ENCODE measurements around the gene HOXA7. TPM values are rescaled to one million over a fixed set of nuclear protein-coding genes. Genes with fewer than 3 reads are reported as not detected.
A peak's percentile ranks its signal among the peaks of the same experiment; 100 is the strongest.

The HOXA7 gene
- total and polyA plus RNA-seq, 2 of the 8 experiments (the other 6 are each of a cell fraction or from before 2014, with no cell fraction given): 0.03 TPM; not detected in 1

- H4K91ac ChIP-seq (replicated peaks; ENCODE audit: insufficient read length, low read length): no peak overlapping the region
- H2BK5ac ChIP-seq (ENCODE audit: low read depth, low read length): no peak overlapping the region
- H3K27me3 ChIP-seq (replicated peaks in 1 of 4; ENCODE audit: control insufficient read depth in 3 of 4, extremely low read depth in 1 of 4, insufficient read depth in 3 of 4, low read length in 3 of 4): peaks cover 98 to 100% (median 100%) of the 10 kb centered on the region in 4 experiments
- H3K4me3 ChIP-seq (ENCODE audit: extremely low read depth in 1 of 4, insufficient read depth in 2 of 4, low read depth in 3 of 4, low read length in 4 of 4): peak overlapping the region in 1 of 4 experiments; percentile 8; a peak in 1 of 8 replicates
- DNase-seq (ENCODE audit: low read depth in 1 of 2, low spot score in 2 of 2) (peak in 1 of 2 experiments; percentile 93), FAIRE-seq (no peak)
- H3K23ac ChIP-seq (ENCODE audit: insufficient read length): no peak overlapping the region
- peaks cover 1 to 4% (median 3%) of the 10 kb centered on the region in 4 experiments; a peak in 6 of 7 replicates for H3K4me1 ChIP-seq (replicated peaks in 1 of 4; ENCODE audit: control insufficient read depth in 3 of 4, insufficient read depth in 4 of 4, low read length in 3 of 4)
- H3K36me3 ChIP-seq (ENCODE audit: control insufficient read depth in 2 of 4, insufficient read depth in 4 of 4, low read length in 3 of 4): peaks cover 0 to 7% (median 0%) of the 10 kb centered on the region in 4 experiments; a peak in 1 of 8 replicates
- H3K9ac ChIP-seq (replicated peaks in 1 of 4; ENCODE audit: extremely low read depth in 1 of 4, low read depth in 3 of 4, low read length in 3 of 4): no peak overlapping the region
- H2BK15ac ChIP-seq (ENCODE audit: low read length): no peak overlapping the region
- CTCF ChIA-PET (ENCODE audit: partially characterized antibody): interaction anchor here (0.6 to 2.7 kb wide), 38 partner anchors 8 to 1283 kb away, joined by 3 to 26 read pairs (median 4); partner anchors contain the start of genes HOXA13, HOXA3, HOXA5 and HOXA7
- no peak overlapping the region for H3K14ac ChIP-seq (ENCODE audit: insufficient read length)
- H4K5ac ChIP-seq (ENCODE audit: insufficient read length, low read depth, low read length): no peak overlapping the region
- no peak overlapping the region for H2BK120ac ChIP-seq (replicated peaks; ENCODE audit: low read depth, low read length)
- H2AK5ac ChIP-seq (ENCODE audit: low read depth, low read length): no peak overlapping the region
- H2BK20ac ChIP-seq (ENCODE audit: low read length): no peak overlapping the region
- H3K4me2 ChIP-seq (ENCODE audit: insufficient read depth in 1 of 2, low read depth in 2 of 2, low read length in 2 of 2): peak overlapping the region; percentile 18 to 21; a peak in 3 of 4 replicates
- no peaks in the 10 kb centered on the region for H3K23me2 ChIP-seq (ENCODE audit: low read depth, low read length)
- no peaks in the 10 kb centered on the region for H3K79me1 ChIP-seq (ENCODE audit: low read depth, low read length)
- H2AFZ ChIP-seq (ENCODE audit: low read length): no peak overlapping the region
- no peaks in the 10 kb centered on the region for H3K79me2 ChIP-seq (ENCODE audit: control insufficient read depth in 1 of 2, insufficient read depth in 2 of 2, low read length in 2 of 2)
- no peaks in the 10 kb centered on the region for H3K9me3 ChIP-seq (ENCODE audit: insufficient read depth in 2 of 2, low read depth in 1 of 2, low read length in 1 of 2)
- POLR2A ChIA-PET (ENCODE audit: partially characterized antibody): interaction anchor here (0.6 kb wide), 1 partner anchor 485 kb away, joined by 3 read pairs; no protein-coding TSS in a partner anchor
- H3K27ac ChIP-seq (ENCODE audit: low read depth, low read length): no peak overlapping the region
- 0 out of 2 replicates have a peak overlapping the region, but pooled peaks have one; percentile 60 for H2BK12ac ChIP-seq (ENCODE audit: low read depth, low read length)
- H4K20me1 ChIP-seq (replicated peaks in 1 of 2; ENCODE audit: control insufficient read depth in 1 of 2, insufficient read depth in 2 of 2, low read length in 2 of 2): peaks cover 39 to 50% of the 10 kb centered on the region in 2 experiments
- peak overlapping the region; percentile 58; the same call in 1 of the 2 replicates for H4K8ac ChIP-seq (ENCODE audit: extremely low read depth, insufficient read depth, low read length)
- WGBS, 2 experiments (ENCODE audit: extremely low coverage in 1 of 2, insufficient coverage in 1 of 2, insufficient read length in 1 of 2, insufficient replicate concordance in 2 of 2, low coverage in 1 of 2, low lambda C conversion rate in 2 of 2, missing lambda C conversion rate in 1 of 2): 9% methylated on average over 53 of the region's 56 CpGs; no CpG with 5 or more reads in 1 of the 2 experiments
- no peak overlapping the region for H3K56ac ChIP-seq (replicated peaks; ENCODE audit: insufficient read length, low read depth, low read length)
- no peak overlapping the region for H3K18ac ChIP-seq (ENCODE audit: extremely low read depth, low read length)
- no peak overlapping the region for H3K4ac ChIP-seq (replicated peaks; ENCODE audit: insufficient read length, low read depth, low read length)
- TF ChIP-seq SP1 (IDR thresholded peaks at IDR 0.05; ENCODE audit: low read depth, low read length): peak; percentile 29; the same call in 1 of the 2 replicates
These were observed 23.3 kb upstream of the HOXA7 start for GRCh38 chr7:27179503-27180430.

Data from H1 (cell line).